Activated B cell treated with CpG ODN at 0.5 μM for 24 hours (primary cell): ENCODE data around the gene FXR1. TPM values are rescaled to one million over a fixed set of nuclear protein-coding genes. Genes with fewer than 3 reads are reported as not detected.

Experiments
- ATAC-seq: fragments of 200-7000 bp; cut with Tn5 transposase; one replicate; pipeline ENCODE4 v1.10.0; 2021; ENCODE audit warnings: low read depth, mild to moderate bottlenecking, moderate library complexity
- CTCF ChIA-PET: fragments of 350-600 bp; sonication (Branson Sonifier 250); formaldehyde crosslinking; loops from one replicate; lab custom pipeline; 2021; ENCODE audit warnings: antibody characterized with exemption; lab: Charles Lee
- POLR2A ChIA-PET: fragments of 350-600 bp; sonication (Branson Sonifier 250); formaldehyde crosslinking; loops from one replicate; lab custom pipeline; 2021; ENCODE audit warnings: antibody characterized with exemption; lab: Charles Lee
- DNase-seq: peaks from one replicate; pipeline ENCODE4 v3.0.0; 2022
- H3K27ac Mint-ChIP-seq: one replicate; pipeline ENCODE4 v1.8.0; 2020; ENCODE audit warnings: mixed read lengths
- H3K27me3 Mint-ChIP-seq: one replicate; pipeline ENCODE4 v1.8.0; 2021; ENCODE audit warnings: mixed read lengths
- H3K36me3 Mint-ChIP-seq: one replicate; pipeline ENCODE4 v1.8.0; 2021; ENCODE audit warnings: low read depth, mixed read lengths
- H3K4me1 Mint-ChIP-seq: one replicate; pipeline ENCODE4 v1.8.0; 2021; ENCODE audit warnings: mixed read lengths
- H3K4me3 Mint-ChIP-seq: one replicate; pipeline ENCODE4 v1.8.0; 2020; ENCODE audit warnings: mild to moderate bottlenecking, mixed read lengths
- H3K9me3 Mint-ChIP-seq: one replicate; pipeline ENCODE4 v1.8.0; 2020; ENCODE audit warnings: mixed read lengths
- intact Hi-C: fragments of 100-400 bp; cut with micrococcal nuclease; formaldehyde crosslinking; loops from one replicate; pipeline ENCODE4 v1.15.1; 2024
- total RNA-seq: library from RNA; stranded (reverse); gene quantifications from 2 replicates; pipeline ENCODE4 v1.2.3, GENCODE V29; 2022
- TF ChIP-seq, protein P1 (sequence below): fragments of 200-600 bp; IDR thresholded peaks from one replicate; pipeline ENCODE4 v1.8.0; 2022; ENCODE audit warnings: antibody characterized with exemption, mild to moderate bottlenecking

Gene FXR1
- total RNA-seq, 1 donor from 2014 or later = 130 TPM

DNA sequence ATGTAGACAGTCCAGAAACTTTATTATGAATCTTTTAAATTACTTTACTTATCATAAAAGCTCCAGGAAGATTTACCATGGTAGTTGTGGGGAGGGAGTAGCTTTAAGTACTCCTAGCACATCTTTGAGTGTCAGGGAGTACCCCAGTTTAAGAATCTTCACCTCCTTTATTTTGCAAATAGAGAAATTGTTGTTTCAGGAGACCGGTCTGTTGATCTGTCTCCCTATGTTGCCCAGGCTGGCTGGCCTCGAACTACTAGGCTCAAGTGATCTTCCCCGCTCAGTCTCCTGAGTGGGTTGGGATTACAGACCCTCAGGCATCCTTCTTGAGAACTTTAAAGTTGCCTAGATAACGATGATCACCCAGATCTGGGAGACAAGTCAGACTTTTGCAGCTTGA, 11.1 kb downstream of the FXR1 start:
- Mint-ChIP-seq H3K36me3 (peaks cover 32% of the 10 kb centered on the region), H3K9me3 (no peaks in the 10 kb centered on the region), H3K4me1 (peaks cover 65% of the 10 kb centered on the region), H3K4me3 (no peak overlapping the region), H3K27me3 (no peaks in the 10 kb centered on the region), H3K27ac (no peak overlapping the region)
- TF ChIP-seq, protein P1, sequence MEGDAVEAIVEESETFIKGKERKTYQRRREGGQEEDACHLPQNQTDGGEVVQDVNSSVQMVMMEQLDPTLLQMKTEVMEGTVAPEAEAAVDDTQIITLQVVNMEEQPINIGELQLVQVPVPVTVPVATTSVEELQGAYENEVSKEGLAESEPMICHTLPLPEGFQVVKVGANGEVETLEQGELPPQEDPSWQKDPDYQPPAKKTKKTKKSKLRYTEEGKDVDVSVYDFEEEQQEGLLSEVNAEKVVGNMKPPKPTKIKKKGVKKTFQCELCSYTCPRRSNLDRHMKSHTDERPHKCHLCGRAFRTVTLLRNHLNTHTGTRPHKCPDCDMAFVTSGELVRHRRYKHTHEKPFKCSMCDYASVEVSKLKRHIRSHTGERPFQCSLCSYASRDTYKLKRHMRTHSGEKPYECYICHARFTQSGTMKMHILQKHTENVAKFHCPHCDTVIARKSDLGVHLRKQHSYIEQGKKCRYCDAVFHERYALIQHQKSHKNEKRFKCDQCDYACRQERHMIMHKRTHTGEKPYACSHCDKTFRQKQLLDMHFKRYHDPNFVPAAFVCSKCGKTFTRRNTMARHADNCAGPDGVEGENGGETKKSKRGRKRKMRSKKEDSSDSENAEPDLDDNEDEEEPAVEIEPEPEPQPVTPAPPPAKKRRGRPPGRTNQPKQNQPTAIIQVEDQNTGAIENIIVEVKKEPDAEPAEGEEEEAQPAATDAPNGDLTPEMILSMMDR = no peak
- intact Hi-C loops = no loop called here
- ATAC-seq = no peak
- ChIA-PET POLR2A (no interaction called here), CTCF (no interaction called here)
- no peak for DNase-seq

DNA sequence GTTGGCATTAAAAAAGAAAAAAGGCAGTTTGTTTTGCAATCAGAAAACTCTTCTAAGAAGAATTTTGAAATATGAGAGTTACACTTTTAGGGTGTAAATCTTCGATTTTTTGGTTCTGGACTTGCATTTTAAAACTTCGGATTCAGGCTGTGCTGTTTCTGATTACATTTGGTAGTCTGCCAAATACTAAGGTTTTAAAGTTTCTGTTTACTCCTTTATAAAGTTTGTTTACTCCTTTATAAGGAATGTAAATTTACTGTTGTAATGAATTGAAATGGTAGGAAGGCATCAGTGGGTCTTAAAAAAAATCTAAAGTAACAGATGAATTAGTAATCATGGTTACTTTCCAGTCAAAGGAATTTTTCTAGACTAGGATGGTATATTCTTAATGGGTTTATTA, 14.1 kb downstream of the FXR1 start:
- DNase-seq (no peak), ATAC-seq (no peak)
- Mint-ChIP-seq H3K9me3 (no peaks in the 10 kb centered on the region), H3K36me3 (peaks cover 30% of the 10 kb centered on the region), H3K27ac (no peak overlapping the region), H3K4me1 (peaks cover 68% of the 10 kb centered on the region), H3K4me3 (no peak overlapping the region), H3K27me3 (no peaks in the 10 kb centered on the region)
- ChIA-PET CTCF (no interaction called here), POLR2A (no interaction called here)
- intact Hi-C loops = no loop called here
- TF ChIP-seq, protein P1 = no peak

DNA sequence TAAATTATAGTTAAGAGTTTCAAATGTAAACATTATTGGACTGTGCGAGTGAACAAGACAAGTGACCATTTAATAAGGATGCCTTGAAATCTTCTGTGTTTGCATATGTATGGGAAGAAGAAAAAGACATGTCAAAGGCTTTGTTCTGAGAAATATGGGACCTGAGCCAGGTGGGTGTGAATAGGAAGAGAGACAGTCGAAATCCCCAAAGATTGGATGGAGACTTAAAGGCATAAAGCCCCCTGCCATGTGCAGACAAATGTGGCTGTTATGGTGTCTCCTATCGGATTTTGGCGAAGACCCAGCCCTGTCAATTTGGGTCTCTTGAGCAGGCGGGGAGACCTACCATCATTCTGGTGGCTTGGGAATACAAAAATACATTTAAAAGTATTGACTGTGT, 16.9 kb downstream of the FXR1 start:
- TF ChIP-seq, protein P1 = no peak
- Mint-ChIP-seq H3K27ac (no peak overlapping the region), H3K4me1 (peaks cover 51% of the 10 kb centered on the region), H3K4me3 (no peak overlapping the region), H3K27me3 (no peaks in the 10 kb centered on the region), H3K9me3 (no peaks in the 10 kb centered on the region), H3K36me3 (peaks cover 31% of the 10 kb centered on the region)
- POLR2A ChIA-PET = no interaction called here
- intact Hi-C loops = no loop called here
- ATAC-seq (no peak), DNase-seq (no peak)
- CTCF ChIA-PET = no interaction called here

DNA sequence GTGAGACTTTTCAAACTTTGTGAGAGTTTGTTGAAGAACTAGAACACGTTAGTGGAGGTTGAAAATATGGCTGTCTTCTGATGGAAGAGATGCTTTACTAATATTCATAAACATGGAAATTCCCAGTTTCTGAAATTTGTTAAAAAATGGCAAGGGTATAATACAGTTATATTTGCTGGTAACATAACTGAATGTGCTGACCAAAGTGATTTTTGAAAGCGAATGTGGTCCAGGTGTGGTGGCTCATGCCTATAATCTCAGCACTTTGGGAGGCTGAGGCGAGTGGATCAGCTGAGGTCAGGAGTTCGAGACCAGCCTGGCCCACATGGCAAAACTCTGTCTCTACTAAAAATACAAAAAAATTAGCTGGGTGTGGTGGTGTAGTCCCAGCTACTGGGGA, 18.1 kb downstream of the FXR1 start:
- DNase-seq (no peak), ATAC-seq (no peak)
- H3K27ac Mint-ChIP-seq = no peak overlapping the region
- peaks cover 42% of the 10 kb centered on the region for H3K4me1 Mint-ChIP-seq
- TF ChIP-seq, protein P1 = no peak
- ChIA-PET POLR2A (no interaction called here), CTCF (no interaction called here)
- intact Hi-C loops = no loop called here
- H3K4me3 Mint-ChIP-seq = no peak overlapping the region
- no peaks in the 10 kb centered on the region for H3K27me3 Mint-ChIP-seq
- H3K9me3 Mint-ChIP-seq = no peaks in the 10 kb centered on the region
- H3K36me3 Mint-ChIP-seq = peaks cover 41% of the 10 kb centered on the region

DNA sequence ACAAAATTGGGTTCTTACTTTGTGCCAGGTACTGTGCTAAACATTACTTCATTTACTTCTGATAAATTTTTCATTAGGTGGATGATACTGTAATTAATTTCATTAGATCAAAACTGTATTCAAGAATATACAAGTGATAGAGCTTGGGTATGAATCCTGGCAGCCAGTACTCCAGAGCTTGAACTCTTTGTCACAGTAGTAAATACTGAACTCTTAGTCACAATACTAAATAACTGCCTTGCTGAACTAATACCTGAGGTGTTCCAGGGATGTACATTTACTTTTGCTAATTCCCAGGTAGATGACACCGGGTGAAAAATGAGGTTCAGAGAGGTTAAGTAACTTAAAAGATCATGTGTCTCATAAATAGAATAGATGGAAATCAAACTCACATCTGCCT, 20.3 kb downstream of the FXR1 start:
- Mint-ChIP-seq H3K36me3 (peaks cover 52% of the 10 kb centered on the region), H3K27me3 (no peaks in the 10 kb centered on the region), H3K4me1 (peaks cover 29% of the 10 kb centered on the region), H3K9me3 (no peaks in the 10 kb centered on the region), H3K4me3 (no peak overlapping the region), H3K27ac (no peak overlapping the region)
- ChIA-PET POLR2A (no interaction called here), CTCF (no interaction called here)
- no peak for DNase-seq
- no peak for ATAC-seq
- intact Hi-C loops = no loop called here
- TF ChIP-seq, protein P1 = no peak
